Head of caudate nucleus (tissue), 42 donors: Measurements from ENCODE around the gene MYO1E.
"Not testable (repeated sequence)": the region's sequence is repeated elsewhere in the genome, so short reads cannot be mapped to it uniquely, and the experiment has no call there.

Experiments
- DNase-seq, 42 donors: peaks; one replicate each; pipeline versions ENCODE4 v3.0.0 to v3.0.0-alpha.2; 2020 to 2021; ENCODE audit warnings: mixed read lengths in 7 of 42
- intact Hi-C: fragments of 100-400 bp; cut with DNase I; formaldehyde crosslinking; loops from one replicate; pipeline ENCODE4 v1.15.0; 2022

MYO1E gene

GRCh38 chr15:59392299-59392698 is 19.6 kb upstream of the MYO1E start:
- intact Hi-C loops = no loop called here
- no peak for DNase-seq

DNA sequence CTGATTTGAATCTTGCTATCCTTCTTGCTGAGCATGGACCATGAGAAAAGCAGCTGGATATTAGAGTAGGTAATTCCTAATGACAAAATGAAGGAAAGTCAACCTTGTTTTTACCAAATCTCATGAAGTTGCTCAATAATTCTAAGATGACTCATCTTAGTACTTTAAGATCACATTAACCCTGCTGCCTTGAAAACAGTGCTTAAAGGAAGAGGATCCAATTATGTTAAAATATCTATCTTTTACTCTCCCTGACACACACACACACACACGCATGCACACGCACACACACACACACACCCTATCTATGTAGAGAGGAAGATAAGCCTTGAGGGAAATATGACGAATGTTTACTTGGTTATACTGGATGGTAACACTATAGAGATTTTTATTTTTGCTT is 16.0 kb upstream of the MYO1E start:
- intact Hi-C loops = no loop called here
- DNase-seq = peak in 1 of 42 donors; percentile 11

DNA sequence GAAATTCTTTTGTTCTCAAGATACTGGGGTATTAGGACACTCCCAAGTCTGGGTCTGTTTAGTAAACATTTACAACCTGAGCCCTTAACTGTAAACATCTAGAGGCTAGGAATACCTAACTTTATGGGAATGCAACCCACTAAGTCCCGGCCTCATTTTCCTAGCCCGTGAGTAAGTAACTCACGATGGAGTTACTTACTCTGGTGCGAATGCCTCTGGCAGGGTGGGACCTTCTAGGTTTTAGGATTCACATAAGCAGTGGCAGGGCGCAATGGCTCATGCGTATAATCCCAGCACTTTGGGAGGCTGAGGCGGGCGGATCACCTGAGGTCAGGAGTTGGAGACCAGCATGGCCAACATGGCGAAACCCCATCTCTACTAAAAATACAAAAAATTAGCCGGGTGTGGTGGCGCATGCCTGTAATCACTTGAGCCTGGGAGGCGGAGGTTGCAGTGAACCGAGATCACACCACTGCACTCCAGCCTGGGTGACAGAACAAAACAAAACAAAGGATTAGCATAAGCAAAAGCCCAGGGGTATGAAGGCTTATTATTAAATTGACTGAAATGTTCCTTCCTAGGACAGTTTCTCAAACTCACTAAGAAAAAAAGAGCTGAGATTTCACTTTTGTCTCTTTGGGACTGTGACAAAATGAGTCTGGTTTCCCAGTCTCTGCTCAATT is 14.7 kb upstream of the MYO1E start:
- DNase-seq, intact Hi-C loops: not testable (repeated sequence)

DNA sequence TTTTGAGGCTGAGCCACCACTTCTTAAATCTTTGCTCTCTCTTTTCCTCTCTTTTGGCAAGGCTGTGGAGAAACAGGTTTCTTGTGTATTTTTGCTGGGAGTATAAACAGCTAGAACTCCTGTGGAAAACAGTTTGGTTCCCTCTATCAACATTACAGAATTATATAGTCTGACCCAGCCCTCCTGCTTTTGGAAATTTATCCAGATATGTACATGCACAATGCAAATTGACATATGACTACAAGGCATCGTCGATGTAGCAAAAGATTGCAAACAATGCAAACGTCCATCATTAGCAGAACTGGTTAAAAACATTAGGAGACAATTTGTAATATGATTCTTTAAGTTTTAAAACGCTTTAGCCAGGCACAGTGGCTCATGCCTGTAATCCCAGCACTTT is 12.5 kb upstream of the MYO1E start:
- no peak for DNase-seq

DNA sequence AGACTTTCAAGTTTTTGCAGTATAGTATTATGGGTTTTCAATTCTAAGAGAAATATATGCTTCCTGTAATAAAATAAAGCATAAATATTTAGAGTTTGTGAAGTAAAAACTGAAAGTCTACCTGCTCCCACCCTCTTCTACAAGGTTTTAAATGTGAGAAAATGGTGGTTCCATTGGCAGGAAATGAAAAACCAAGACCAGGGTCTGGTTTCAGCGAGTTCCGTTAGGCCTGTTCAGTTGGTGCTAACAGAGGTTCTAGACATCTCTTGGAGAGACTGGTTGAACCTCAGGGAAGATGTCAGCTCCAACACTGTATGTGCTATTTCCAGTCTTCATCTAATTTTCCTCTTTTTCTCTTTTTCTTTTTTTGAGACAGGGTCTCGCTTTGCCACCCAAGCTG is 11.8 kb upstream of the MYO1E start:
- intact Hi-C loops = no loop called here
- DNase-seq = no peak

More for the DNA sequence above, 12.5 kb upstream of the MYO1E start:
- intact Hi-C loops = no loop called here

- DNase-seq = no peak
- intact Hi-C loops = no loop called here
These were observed 8.4 kb upstream of the MYO1E start for GRCh38 chr15:59380902-59381610.

- intact Hi-C loops = loop anchor here (10.0 kb wide), 2 partner anchors 55 to 175 kb away; partner anchors contain the start of genes FAM81A and LDHAL6B
- no peak for DNase-seq
These were observed 6.9 kb upstream of the MYO1E start for GRCh38 chr15:59379531-59379930.

GRCh38 chr15:59378855-59379254 is 6.2 kb upstream of the MYO1E start:
- intact Hi-C loops = loop anchor here (10.0 kb wide), 2 partner anchors 56 to 174 kb away; partner anchors contain the start of genes FAM81A and LDHAL6B

DNA sequence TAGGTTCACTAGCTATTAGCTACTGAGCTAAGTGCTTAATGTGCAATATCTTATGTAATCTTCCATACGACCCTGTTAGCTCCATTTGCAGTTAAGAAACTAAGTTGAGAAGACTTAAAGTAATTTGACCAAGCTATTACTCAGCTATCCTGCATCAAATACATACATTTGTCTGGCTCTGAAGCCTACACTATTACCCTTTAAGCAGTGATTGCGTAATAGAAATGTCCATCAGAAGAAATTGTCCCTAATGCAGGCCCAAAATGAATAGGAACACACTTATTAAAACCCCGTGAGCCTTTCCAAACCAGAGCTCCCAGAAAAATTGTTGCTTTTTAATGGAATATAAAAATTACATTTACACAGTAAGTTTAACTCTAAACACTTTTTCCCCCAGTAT is 5.3 kb upstream of the MYO1E start:
- intact Hi-C loops = loop anchor here (10.0 kb wide), 2 partner anchors 57 to 173 kb away; partner anchors contain the start of genes FAM81A and LDHAL6B
- DNase-seq = no peak

More at GRCh38 chr15:59378855-59379254, 6.2 kb upstream of the MYO1E start:
- DNase-seq = no peak

DNA sequence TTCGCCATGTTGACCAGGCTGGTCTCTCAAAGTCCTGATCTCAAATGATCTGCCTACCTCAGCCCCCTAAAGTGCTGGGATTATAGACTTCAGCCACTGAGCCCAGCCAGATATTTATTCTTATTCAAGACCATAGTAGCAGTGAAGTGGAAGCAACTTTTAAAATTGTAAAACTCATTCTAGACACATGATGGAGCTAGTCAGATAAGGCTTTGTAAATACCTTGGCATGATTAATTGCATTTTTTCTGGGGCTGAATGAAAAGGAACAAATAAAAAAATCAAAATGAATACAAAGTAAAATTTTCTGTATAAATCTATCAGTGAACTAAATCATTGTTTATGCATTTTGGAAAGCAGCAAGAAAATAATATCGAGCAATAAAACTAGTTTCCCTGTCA is 4.1 kb upstream of the MYO1E start:
- intact Hi-C loops = loop anchor here (10.0 kb wide), 2 partner anchors 58 to 172 kb away; partner anchors contain the start of genes FAM81A and LDHAL6B
- DNase-seq = no peak

DNA sequence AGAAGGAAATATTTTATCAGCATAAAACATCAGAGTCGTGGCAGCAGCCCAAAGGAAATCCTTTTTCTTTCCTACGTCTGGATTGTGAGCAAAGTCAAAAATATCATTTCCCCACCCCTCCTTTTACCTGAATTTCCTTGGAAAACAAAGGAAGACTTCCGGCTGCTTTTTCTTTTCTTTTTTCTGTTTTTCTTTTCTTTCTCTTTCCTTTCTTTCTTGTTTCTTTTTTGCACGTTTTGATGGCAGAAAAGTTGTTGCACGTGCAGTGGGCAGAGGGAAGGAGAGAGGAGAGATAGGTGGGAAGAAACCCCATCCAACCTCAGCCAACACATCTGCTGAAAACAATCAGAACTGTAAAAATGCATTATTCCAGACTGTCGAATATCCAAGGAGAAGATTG is 544 bp upstream of the MYO1E start:
- intact Hi-C loops = loop anchor here (5.0 to 10.0 kb wide), 3 partner anchors 62 to 168 kb away; partner anchors contain the start of genes FAM81A and LDHAL6B

DNA sequence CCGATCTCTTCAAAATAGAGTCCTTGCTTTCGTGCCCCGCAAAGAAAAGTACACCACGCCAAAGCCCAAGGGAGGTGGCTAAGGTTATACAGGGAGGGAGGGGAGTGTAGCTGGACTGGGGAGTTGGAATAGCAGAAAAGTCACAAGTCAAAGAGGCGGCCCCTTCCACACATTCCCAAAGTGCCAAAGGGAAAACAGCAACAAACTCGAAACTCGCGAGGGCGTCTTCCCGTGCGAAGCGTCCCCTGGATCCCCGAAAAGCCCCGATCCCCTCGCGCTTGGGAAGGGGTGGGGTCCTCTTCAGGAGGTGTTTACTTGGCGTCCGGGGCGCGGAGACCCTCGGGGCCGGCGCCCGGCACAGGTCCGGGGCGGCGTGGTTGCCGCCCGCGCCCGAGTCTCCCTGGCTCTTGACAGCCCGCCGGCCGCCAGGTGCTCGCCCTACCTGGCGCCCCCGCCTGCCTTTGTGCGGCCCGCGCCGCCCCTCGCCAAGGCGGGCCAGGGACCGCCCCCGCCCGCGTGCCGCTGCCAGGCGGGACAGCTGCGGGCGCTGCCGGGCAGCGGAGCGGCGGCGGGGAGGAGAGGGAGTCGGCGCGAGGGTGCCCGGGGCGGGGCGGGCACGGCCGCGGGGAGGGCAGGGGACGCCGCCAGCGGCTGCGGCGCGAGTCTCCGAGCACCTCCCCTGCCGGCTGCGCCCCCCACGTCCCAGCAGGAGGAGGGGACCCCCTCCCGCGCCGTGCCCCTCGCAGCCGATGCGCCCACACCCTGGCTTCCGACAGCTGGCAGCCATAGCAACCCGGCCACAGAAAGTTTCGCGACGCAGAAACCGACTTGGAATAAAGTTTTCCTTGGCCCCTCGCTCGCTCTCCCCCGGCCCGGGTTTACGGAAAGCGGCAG is 966 bp downstream of the MYO1E start:
- intact Hi-C loops = loop anchor here (5.0 to 10.0 kb wide), 3 partner anchors 63 to 167 kb away; partner anchors contain the start of genes FAM81A and LDHAL6B
- peak in 38 of 42 donors; percentile 15 to 80 (median 57) for DNase-seq

More for the DNA sequence above, 544 bp upstream of the MYO1E start:
- DNase-seq = no peak

GRCh38 chr15:59369597-59369996 is 3.1 kb downstream of the MYO1E start:
- intact Hi-C loops = no loop called here
- DNase-seq = no peak

GRCh38 chr15:59367022-59367451 is 5.6 kb downstream of the MYO1E start:
- DNase-seq = peak in 8 of 42 donors; percentile 3 to 56 (median 20)
- intact Hi-C loops = no loop called here

DNA sequence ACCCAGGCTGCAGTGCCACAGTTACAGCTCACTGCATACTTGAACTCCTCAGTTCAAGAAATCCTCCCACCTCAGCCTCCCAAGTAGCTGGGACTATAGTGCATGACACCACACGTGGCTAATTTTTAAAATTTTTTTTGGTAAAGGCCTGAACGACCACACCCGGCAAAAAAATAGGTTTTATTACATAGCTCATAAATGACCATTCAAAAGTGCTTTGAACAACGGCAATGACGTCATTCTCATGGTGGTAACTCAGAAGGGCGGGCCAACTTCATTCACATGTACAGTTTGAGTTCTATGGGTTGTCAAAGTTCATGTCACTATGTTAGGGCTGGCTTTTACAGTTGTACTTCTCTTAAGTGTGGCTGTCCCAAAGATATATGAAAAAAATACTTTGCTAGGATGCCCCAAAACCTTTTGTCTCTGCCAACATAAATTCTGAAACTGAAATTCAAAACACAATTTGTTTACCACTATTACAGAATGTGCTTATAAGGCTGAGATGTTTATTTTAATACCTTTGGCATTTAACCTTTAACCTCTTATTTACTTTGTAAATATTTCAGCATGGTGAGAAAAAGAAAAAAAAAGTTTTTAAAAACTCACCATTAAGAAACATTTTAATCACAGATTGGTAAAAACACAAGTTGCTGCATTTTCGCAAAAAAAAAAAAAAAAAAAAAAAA is 6.2 kb downstream of the MYO1E start:
- intact Hi-C loops = no loop called here
- DNase-seq = no peak

DNA sequence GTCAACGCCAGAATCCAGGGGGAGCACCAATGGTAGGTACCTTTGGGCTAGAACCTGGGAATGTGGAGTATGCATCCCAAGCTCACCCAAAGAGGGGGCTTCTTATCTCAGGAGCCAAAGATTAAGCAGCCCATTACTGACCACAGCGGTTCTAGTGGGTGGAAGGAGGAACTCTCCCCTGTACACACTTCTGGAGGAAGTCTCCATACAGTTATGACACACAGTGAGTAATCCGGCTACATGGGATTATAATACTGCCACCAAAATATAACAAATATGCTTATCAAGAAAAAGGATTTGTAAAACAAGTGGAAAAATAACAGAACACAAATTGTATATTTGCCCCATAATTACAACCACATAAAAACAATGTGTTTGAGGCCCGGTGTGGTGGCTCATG is 8.4 kb downstream of the MYO1E start:
- no peak for DNase-seq
- intact Hi-C loops = no loop called here

DNA sequence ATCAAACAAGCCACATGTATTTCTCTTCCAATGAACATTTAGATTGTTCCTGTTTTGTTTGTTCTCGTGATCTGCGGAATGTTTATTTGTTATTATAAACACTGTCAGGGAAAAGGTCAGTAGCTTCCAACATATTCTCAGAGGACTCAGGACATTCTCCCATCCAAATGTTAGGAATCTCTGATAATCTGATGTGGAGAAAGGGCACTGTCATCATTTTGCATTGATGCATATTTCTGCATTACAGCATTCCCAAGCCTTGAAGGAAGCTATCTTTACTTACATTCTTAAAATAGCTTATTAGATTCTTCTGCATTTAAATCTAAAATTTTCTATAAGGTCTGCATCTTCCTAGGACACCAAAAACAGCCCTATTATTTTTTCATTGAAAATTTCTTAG is 10.3 kb downstream of the MYO1E start:
- intact Hi-C loops = no loop called here

GRCh38 chr15:59360896-59361295 is 11.8 kb downstream of the MYO1E start:
- DNase-seq = no peak
- intact Hi-C loops = no loop called here

More for the DNA sequence above, 10.3 kb downstream of the MYO1E start:
- no peak for DNase-seq
